Ammon's horn (tissue), 1 donor: ENCODE data around the gene IQGAP3.

Experiments
- DNase-seq: peaks from one replicate; pipeline ENCODE4 v3.0.0-alpha.2; 2016; ENCODE audit warnings: low spot score

The IQGAP3 gene

GRCh38 chr1:156479093-156480015 is 93.0 kb downstream of the IQGAP3 start:
- DNase-seq: no peak

DNA sequence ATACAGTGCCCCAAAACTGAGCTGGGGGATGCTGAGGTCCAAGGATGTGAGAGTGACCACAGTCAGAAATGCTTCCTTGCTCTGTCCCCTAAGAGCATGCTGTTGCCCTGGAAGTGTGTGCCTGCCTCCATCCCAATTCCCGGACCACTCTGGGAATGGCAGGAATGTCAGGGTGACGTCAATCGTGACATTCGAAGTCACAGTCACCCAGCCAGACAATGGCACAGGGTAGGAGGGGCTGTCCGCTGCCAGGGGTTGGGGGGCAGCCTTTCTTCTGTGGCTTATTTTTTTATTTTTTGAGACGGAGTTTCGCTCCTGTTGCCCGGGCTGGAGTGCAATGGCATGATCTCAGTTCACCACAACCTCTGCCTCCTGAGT is 94.1 kb downstream of the IQGAP3 start:
- DNase-seq: no peak

DNA sequence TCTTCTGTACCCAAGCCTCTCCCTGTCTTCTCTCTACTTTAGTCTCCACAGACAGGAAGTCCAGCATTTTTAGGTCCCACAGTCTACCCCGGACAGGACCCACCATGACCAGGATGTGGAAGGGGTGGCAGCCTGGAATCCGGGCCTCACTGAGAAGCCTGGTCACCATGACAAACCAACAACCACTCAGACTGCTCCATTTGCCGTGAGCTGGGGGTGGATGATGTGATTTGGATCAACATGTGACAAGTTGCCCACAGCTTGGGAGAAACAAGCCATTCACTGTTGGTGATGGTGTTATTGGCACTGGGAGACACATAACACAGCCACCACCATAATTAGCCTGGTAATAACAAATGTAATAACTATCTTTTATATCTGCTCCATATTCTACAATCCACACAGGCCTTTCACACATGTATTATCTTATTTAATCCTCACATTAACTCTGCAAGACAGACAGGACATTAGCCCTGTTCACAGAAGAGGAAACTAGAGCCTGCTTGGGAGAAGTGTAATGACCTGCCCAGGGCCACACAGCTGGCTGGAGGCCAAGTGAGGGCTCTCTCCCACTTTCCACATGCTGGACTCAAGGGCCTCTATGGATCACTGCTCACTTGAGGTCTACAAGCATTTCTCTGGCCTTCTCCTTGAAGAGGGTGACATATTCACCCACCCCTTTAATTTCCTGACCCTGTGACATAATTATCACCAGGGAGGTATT is 94.7 kb downstream of the IQGAP3 start:
- DNase-seq: peak; percentile 80

DNA sequence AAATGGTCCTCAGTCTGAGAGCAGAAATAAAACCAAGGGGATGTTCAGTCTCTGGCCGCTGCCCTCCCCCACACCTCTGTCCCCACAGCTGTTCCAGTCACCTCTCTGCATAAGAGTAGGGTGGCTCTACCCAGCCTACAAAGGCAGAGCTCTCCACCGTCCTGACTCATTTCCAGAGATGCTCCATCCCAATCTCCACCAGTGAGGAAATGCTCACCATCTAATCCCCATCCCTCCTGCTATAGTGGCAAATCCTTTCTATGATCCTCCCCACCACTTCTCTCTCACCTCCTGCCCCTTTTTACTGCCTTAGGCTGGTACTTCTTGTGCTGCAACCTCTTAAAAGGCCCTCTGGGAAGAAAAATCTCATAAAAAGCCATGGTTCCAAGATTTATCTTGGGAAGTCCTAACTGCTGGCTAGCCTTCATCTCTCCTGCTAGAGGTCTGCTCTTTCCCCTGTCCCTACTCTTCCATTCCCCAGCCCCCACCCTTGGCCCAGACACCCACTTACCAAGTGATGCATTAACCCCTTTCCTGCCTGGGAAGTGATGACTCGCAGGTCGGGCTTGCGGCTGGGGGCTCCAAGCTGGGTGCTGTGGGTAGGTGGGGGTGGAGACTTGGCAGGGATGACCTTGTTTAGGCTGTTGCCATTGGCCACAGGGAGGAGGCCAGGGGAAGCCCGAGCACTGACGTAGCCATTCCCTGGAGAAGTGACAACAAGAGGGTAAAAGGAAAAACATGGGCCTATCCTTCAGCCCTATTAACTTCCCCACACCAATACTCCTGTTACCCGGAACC is 95.7 kb downstream of the IQGAP3 start:
- DNase-seq: no peak

DNA sequence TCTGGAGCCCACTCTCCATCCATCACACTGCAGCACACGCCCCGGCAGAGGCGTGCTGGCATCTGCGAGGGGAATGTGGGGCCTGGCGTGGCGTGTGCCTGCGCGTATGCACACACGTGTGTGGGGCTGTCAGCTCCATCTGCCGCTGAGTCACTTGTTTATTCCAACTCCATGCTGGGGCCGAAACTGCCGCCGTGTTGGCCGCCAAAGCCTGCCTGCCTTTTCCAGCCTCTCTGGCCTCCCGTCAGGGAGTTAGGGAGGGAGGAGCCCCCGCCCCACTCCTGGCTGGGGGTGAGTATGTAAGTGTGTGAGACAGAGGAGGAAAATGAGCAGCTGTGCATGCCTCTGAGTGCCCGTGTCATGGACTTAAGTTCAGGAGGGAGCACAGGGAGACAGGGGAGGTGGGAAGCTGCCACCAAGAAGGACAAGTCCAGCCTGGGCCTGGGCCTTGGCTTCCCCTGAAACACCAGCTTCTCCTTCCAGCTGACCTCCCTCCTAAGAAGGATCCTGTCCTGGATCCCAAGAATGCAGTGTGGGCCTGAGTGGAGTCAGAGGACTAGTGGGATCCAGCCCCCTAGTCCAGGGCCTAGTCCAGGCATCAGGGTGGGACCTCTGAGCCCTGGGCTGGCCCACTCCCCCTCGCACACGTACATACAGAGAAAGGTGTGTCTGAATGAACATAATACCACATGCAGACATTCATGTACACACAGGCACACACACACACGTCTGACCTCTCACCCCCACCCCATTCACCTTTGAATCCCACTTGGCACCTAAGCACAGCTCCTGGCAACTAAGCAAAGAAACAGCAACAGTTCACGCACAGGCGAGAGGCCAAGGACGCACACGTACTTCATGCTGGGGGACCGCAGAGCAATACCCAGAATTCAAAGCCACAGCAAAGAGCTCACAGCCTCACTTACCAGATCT is 96.5 kb downstream of the IQGAP3 start:
- DNase-seq: peak; percentile 88
